Ectodermal cell (in vitro differentiated cells): ENCODE measurements around the gene MDM1.
A peak's percentile ranks its signal among the peaks of the same experiment; 100 is the strongest.

ENCODE experiments used
- H3K27ac ChIP-seq: 2 replicates; pipeline ENCODE4 v1.7.0; 2013; ENCODE audit warnings: mild to moderate bottlenecking, low read depth, low read length; ENCODE audit not compliant: insufficient read depth, poor library complexity, severe bottlenecking
- H3K27me3 ChIP-seq: 2 replicates; pipeline ENCODE4 v1.7.0; 2013; ENCODE audit warnings: mild to moderate bottlenecking, low read length; ENCODE audit not compliant: insufficient read depth, control insufficient read depth, poor library complexity, severe bottlenecking
- H3K36me3 ChIP-seq: one replicate; pipeline ENCODE4 v1.7.0; 2013; ENCODE audit warnings: low read length; ENCODE audit not compliant: control insufficient read depth, insufficient read depth
- H3K4me1 ChIP-seq: one replicate; pipeline ENCODE4 v1.7.0; 2013; ENCODE audit warnings: low read length; ENCODE audit not compliant: control insufficient read depth, insufficient read depth
- H3K4me3 ChIP-seq: 2 replicates; pipeline ENCODE4 v1.7.0; 2013; ENCODE audit warnings: low read depth, low read length, control low read depth; ENCODE audit not compliant: insufficient read depth
- H3K9me3 ChIP-seq: 2 replicates; pipeline ENCODE4 v1.7.0; 2013; ENCODE audit warnings: mild to moderate bottlenecking, low read length, moderate library complexity; ENCODE audit not compliant: control insufficient read depth
- WGBS, 2 experiments: methylation state at CpG; one replicate each; pipeline ENCODE4 v1.1.7; 2013; ENCODE audit warnings: missing lambda C conversion rate in 2 of 2; 5-methylcytosine and 5-hydroxymethylcytosine counted together

The MDM1 gene

DNA sequence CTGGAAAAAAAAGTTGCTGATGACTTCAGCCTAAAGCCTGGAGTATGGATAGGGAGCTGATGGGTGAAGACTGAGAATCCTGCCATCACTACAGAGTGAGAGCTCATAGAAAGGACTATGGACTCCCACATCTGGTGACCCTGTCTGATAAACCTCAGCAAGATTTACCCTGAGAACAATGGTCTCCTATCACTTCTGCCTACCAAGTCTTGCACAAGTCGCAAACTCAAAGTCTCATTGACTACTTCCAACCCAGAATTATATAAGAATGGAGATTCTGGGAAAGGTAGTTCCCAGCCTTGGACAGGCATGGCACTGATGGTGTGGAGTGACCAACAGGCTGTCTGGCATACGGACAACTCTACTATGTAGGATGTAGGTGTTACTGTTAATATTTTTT lies 9.7 kb upstream of the MDM1 start:
- Histone ChIP-seq H3K9me3 (no peaks in the 10 kb centered on the region), H3K27me3 (no peaks in the 10 kb centered on the region), H3K4me1 (no peaks in the 10 kb centered on the region), H3K36me3 (no peaks in the 10 kb centered on the region), H3K27ac (no peak overlapping the region), H3K4me3 (no peak overlapping the region)
- WGBS, 2 experiments = 99 to 100% methylated on average over 2 of the region's 2 CpGs

DNA sequence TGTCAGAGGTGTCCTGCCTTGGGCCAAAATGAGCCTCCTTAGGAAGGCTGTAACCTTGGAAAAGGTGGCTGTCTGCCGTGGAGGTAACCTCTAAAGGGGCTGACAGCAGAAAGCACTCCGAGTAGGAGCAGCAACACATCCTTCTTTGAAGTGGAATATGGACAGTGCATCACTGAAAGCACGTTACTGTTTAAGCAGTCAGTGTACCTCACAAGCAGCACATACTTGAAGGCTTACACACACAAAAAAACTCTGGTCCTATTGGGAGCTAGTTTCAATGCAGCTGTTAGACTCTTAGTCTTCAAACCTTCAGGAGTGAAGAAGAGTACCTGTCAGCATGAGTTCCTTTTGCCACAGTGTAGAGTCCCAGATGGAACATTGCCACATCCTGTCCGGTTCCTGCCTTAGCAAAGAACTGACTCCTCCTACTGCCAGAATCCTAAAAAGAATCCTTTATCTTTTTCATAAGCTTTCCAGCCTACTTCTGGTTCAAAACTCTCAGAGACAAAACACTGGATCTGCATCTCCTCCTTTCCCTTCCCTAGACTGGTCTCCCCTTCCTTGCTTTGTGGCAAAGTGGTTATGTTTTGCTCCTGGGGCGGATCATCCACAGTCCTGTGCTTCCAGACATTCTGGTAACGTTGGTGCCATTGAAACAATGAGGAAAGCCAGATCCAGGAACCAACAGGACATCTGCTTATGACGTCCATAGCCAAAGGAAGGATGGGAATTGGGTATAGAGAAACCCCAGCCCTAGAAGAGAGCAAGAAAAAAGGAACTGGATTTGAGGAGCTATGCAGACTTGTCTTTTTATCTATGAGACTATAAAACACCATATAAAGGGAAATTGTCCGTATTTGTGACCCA lies 8.5 kb upstream of the MDM1 start:
- Histone ChIP-seq H3K4me1 (no peaks in the 10 kb centered on the region), H3K9me3 (no peaks in the 10 kb centered on the region), H3K27ac (no peak overlapping the region), H3K27me3 (no peaks in the 10 kb centered on the region), H3K36me3 (no peaks in the 10 kb centered on the region), H3K4me3 (no peak overlapping the region)
- WGBS, 2 experiments = 81 to 88% methylated on average over 8 of the region's 8 CpGs

DNA sequence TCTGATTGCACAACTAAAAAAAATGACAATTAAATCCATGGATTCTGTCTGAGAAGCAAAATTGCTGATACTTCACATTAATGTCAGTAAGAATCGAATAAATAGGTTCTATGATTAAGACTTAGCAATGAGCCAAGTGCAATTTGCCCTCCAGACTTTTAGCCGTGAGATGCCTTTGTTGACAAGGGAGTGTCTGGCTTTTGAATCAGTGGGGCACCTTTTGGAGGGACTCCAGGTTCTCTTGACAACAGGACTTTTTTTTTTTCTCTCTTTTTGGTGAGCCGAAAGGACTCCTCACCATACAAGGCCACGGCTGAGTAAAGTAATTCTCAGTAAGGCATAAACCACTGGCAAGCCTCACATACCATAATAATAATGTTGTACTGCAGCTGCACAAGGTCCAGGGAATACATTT lies 4.7 kb upstream of the MDM1 start:
- Histone ChIP-seq H3K27ac (no peak overlapping the region), H3K36me3 (no peaks in the 10 kb centered on the region)
- 66 to 77% methylated on average over 4 of the region's 4 CpGs for WGBS, 2 experiments

DNA sequence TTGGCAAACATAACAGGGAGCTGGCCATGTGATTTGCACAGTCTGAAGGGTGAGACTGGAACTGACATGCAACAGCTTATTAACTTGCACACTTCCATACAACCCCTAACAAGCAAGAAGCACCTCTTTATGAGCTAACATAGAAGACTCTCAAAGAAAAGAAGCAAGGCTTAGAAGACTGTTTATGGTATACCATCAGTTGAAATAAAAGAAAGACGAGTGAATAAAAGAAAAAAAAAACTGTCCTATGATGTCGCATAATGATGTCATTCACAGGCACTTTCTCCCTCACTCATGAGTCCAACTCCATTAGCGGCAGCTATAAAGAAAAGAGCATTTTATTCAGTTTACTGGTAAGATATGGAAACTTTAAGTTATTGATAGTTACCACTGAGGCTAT lies 3.3 kb upstream of the MDM1 start:
- WGBS, 2 experiments = 89 to 100% methylated on average over 3 of the region's 3 CpGs
- Histone ChIP-seq H3K27ac (no peak overlapping the region), H3K9me3 (no peaks in the 10 kb centered on the region), H3K4me1 (peaks cover 4% of the 10 kb centered on the region), H3K4me3 (no peak overlapping the region), H3K27me3 (no peaks in the 10 kb centered on the region), H3K36me3 (no peaks in the 10 kb centered on the region)

More for the DNA sequence above, 4.7 kb upstream of the MDM1 start:
- Histone ChIP-seq H3K4me1 (no peaks in the 10 kb centered on the region), H3K4me3 (no peak overlapping the region), H3K9me3 (no peaks in the 10 kb centered on the region), H3K27me3 (no peaks in the 10 kb centered on the region)

DNA sequence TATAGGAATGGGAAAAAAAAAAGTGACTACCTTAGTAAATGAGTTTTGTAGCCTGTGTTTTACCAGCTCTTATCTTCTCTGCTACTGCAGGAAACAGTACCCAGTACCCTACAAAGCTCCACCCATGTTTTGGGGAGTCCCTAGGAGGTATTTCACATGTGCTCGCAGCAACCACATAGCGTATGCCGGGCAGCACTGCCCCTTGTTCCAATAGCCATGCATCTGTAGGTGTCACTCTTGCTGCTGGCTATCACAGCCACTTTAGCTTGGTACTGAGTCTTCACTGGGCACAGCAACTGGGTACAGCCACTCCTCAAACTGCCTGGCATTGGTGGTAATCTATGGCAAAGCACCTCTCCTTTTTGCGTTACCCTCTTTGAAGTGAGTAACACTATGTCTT lies 2.0 kb upstream of the MDM1 start:
- peaks cover 4% of the 10 kb centered on the region for H3K4me1 ChIP-seq
- H3K4me3 ChIP-seq = no peak overlapping the region
- H3K27me3 ChIP-seq = no peaks in the 10 kb centered on the region
- H3K9me3 ChIP-seq = no peaks in the 10 kb centered on the region
- 70% methylated on average over 4 of the region's 4 CpGs for WGBS, 2 experiments
- H3K36me3 ChIP-seq = no peaks in the 10 kb centered on the region
- H3K27ac ChIP-seq = no peak overlapping the region

DNA sequence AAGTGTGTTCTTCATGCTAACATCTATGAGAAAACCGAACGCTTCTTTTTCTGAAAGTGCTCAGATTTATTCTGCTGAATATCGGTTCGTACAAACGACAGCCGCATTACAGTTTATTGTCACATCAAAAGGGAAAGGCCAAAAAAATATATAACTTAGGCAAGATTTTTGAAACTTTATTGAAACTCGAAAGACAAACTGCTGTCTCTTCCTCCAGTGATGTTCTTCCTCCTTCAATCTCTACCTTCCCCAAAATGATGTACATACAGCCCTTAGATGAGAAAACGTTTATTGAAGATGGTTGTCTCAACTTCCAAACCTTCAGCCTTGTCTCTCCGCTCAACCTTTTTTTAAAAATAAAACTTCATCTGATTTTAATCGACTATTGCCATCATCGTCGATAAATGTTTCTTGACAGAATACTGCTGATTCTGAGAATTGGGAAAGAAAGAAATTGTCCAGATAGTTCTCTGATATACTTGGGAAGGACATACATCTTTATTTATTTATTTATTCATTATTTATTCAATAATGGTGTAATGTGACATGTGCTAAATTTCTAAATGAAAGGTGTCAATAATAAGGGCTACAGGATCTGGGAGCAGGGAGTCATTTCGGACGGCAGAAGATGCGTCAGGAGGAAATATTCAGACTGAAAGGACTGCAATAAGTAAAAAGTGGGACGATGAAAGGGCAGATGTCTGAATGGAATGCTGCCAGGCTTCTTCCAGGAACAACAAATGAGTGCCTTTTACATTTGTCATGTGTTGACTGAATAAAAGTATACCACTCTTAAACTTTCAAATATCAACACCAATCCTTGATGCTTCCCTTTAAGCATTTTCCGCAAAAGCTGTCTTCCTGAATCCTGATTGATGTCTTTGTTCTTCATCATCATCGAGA lies 817 bp upstream of the MDM1 start:
- Histone ChIP-seq H3K9me3 (no peaks in the 10 kb centered on the region), H3K36me3 (no peaks in the 10 kb centered on the region), H3K27ac (no peak overlapping the region), H3K4me1 (peaks cover 7% of the 10 kb centered on the region), H3K27me3 (no peaks in the 10 kb centered on the region), H3K4me3 (peak overlapping the region; percentile 66)
- 60 to 62% methylated on average over 16 to 18 of the region's 18 CpGs for WGBS, 2 experiments

DNA sequence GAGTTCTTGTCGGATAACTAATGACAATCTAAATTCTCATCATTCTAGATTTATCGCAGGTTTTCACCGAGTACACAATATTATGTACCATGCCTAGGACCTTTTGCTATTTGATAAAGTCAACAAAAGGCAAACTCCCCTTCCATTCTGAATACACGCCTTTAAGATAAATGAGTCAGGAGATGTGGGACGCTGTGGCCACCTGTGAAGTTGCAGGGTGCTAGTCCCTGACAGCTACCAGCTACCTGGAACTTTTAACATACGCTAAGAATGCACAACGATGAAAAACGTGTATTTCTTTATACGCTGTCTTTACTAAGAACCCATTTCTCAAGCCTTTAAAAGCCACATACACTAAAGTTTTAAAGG lies 678 bp downstream of the MDM1 start:
- Histone ChIP-seq H3K36me3 (no peaks in the 10 kb centered on the region), H3K9me3 (no peaks in the 10 kb centered on the region), H3K4me1 (peaks cover 15% of the 10 kb centered on the region), H3K4me3 (peak overlapping the region; percentile 66), H3K27me3 (no peaks in the 10 kb centered on the region), H3K27ac (no peak overlapping the region)
- WGBS, 2 experiments = 44 to 51% methylated on average over 9 of the region's 9 CpGs

DNA sequence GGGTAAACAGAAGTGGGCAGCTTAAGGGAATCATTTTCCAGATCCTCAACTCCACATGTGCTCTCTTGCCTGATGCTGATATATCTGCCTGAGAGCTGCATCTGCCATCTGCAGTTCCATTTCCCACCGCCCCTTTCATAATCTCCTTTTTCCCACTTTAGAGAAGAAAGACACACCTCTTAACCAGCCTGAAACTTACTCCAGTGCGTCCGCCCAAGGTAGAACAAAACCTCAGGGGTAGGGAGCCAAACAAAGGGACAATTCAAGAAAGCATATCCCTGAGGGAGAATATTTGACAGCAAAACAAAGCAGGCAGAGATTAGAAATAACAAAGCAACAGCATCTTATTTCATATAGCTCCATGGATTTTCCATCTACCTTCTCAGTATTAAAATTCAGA lies 4.3 kb downstream of the MDM1 start:
- no peak overlapping the region for H3K27ac ChIP-seq
- WGBS, 2 experiments = 71 to 77% methylated on average over 3 of the region's 3 CpGs
- peaks cover 15% of the 10 kb centered on the region for H3K4me1 ChIP-seq
- H3K9me3 ChIP-seq = no peaks in the 10 kb centered on the region
- no peak overlapping the region for H3K4me3 ChIP-seq
- H3K36me3 ChIP-seq = peaks cover 4% of the 10 kb centered on the region
- no peaks in the 10 kb centered on the region for H3K27me3 ChIP-seq

DNA sequence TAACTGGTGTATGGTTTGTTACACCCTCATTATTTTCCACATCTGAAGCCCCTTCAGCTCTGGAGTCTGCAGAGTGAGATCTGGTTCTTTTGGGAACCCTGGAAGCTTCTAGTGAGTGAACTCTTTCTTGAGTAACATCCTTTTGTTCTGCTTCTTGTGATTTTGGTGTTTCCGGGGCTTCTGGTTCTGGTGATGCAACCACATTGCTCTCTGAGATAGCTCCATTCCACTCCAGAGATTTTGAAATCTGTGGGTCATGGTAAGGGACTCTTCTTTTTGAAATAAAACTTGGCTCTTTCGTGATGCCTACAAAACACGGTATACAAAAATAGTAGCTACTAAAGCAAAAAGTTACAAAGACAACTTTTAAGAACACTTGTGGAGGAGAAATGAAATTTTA lies 5.4 kb downstream of the MDM1 start:
- peaks cover 4% of the 10 kb centered on the region for H3K36me3 ChIP-seq
- H3K27ac ChIP-seq = no peak overlapping the region
- WGBS, 2 experiments = 95 to 100% methylated on average over 1 to 3 of the region's 3 CpGs
- H3K4me1 ChIP-seq = peaks cover 15% of the 10 kb centered on the region
- no peaks in the 10 kb centered on the region for H3K27me3 ChIP-seq
- H3K4me3 ChIP-seq = no peak overlapping the region
- H3K9me3 ChIP-seq = no peaks in the 10 kb centered on the region

DNA sequence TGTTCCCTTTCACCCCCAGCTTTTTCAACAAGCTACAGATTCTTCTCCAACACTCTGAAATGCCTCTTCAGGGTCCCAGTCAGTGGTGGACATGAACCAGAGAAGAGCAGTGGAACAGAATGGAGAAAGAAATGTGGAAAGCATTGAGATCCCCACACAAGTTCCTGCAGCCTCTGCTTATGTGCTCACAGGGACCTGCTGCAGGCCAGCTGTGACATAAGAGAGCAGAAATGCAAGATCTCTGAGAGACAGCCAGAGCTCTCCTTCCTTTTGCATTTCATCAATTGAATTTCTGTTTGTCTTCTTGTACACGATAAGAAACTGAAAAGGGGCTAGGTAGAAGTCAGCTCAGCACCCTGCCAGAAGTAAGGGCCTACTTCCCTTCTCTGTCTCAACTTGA lies 6.2 kb downstream of the MDM1 start:
- WGBS, 2 experiments = 88 to 100% methylated on average over 1 of the region's 1 CpG
- Histone ChIP-seq H3K4me3 (no peak overlapping the region), H3K36me3 (peaks cover 7% of the 10 kb centered on the region), H3K27ac (no peak overlapping the region), H3K9me3 (no peaks in the 10 kb centered on the region), H3K27me3 (no peaks in the 10 kb centered on the region), H3K4me1 (peaks cover 11% of the 10 kb centered on the region)
